Activated CD8-positive, alpha-beta T cell treated with anti-CD3 and anti-CD28 coated beads for 36 hours (primary cell): Measurements from ENCODE around the gene FRZB. TPM values are rescaled to one million over a fixed set of nuclear protein-coding genes. Genes with fewer than 3 reads are reported as not detected.

Experiments
- ATAC-seq: fragments of 200-7000 bp; cut with Tn5 transposase; one replicate; pipeline ENCODE4 v1.10.0; 2021; ENCODE audit warnings: mild to moderate bottlenecking, moderate library complexity
- CTCF ChIA-PET: fragments of 350-600 bp; sonication (Branson Sonifier 250); formaldehyde crosslinking; loops from one replicate; lab custom pipeline; 2021; ENCODE audit warnings: antibody characterized with exemption; lab: Charles Lee
- POLR2A ChIA-PET: fragments of 350-600 bp; sonication (Branson Sonifier 250); formaldehyde crosslinking; loops from one replicate; lab custom pipeline; 2021; ENCODE audit warnings: antibody characterized with exemption; lab: Charles Lee
- DNase-seq: peaks from one replicate; pipeline ENCODE4 v3.0.0-alpha.2; 2020
- H3K27ac Mint-ChIP-seq: one replicate; pipeline ENCODE4 v1.8.0; 2021; ENCODE audit warnings: mild to moderate bottlenecking, mixed read lengths
- H3K27me3 Mint-ChIP-seq: one replicate; pipeline ENCODE4 v1.8.0; 2021; ENCODE audit warnings: mixed read lengths
- H3K36me3 Mint-ChIP-seq: one replicate; pipeline ENCODE4 v1.8.0; 2021; ENCODE audit warnings: low read depth, mixed read lengths
- H3K4me1 Mint-ChIP-seq: one replicate; pipeline ENCODE4 v1.8.0; 2021; ENCODE audit warnings: low read depth, mixed read lengths
- H3K4me3 Mint-ChIP-seq: one replicate; pipeline ENCODE4 v1.8.0; 2021; ENCODE audit warnings: mild to moderate bottlenecking, moderate library complexity, mixed read lengths
- H3K9me3 Mint-ChIP-seq: one replicate; pipeline ENCODE4 v1.8.0; 2021; ENCODE audit warnings: mixed read lengths
- CTCF ChIP-seq: fragments of 200-600 bp; IDR thresholded peaks from one replicate; pipeline ENCODE4 v1.8.0; 2022; ENCODE audit warnings: antibody characterized with exemption, mild to moderate bottlenecking
- intact Hi-C: fragments of 100-400 bp; cut with micrococcal nuclease; formaldehyde crosslinking; loops from one replicate; pipeline ENCODE4 v1.10.0; 2022
- total RNA-seq, 2 experiments: library from RNA; stranded (reverse); gene quantifications; one replicate each; pipeline ENCODE4 v1.2.3, GENCODE V29; 2021

FRZB gene
- not detected for total RNA-seq

DNA sequence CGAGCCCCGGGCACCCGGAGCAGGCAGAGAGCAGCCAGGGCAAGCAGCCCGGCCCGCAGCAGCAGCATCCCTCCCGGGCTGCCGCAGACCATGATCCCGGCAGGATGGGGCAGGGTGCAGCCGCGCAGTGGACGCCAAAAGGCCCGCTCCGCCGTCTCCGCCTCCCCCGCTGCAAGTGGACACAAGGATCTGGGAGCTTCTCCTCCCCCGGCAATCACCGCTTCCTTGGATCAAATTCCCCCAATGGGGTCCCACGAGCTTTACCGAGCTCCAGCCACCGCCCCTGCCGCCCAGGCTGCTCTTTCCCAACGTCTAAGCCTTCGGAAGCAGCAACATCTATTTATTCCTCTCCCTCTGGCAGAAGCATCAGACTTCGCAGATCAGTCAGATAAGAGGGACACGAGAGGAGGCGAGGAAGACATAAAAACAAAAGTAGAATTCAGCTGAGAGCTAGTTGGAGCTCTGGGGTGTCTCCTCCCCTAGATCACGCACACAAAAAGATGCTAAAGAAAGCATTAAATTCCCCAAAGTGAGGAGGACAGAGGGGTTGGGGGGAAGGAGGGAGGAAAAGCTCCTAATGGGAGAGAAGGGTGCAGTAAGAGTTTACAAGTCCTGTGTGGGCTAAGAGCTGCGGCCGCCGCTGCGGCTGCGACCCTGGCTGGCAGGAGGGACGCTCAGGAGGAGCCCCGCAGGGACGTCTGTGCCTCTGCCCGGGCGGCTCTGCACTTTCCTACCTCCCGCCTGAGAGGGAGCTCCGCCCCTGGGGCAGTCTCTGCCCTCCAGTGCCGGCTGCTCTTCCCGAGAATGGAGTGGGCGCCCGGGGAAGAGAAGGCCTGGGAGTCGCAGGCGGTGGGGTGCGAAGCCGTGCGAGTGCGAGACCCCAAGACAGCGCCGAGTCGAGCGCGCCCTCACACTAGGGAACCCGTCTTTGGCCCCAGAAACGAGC is at the start of gene FRZB:
FRZB (minus strand) TSS at position 177 of the 946 bp plus-strand sequence; CDS start at position 92, 85 bp downstream.
- H3K27me3 Mint-ChIP-seq: peaks cover 51% of the 10 kb centered on the region
- H3K9me3 Mint-ChIP-seq: no peaks in the 10 kb centered on the region
- POLR2A ChIA-PET: interaction anchor here (0.7 kb wide), 1 partner anchor 12 kb away, joined by 3 read pairs; no protein-coding TSS in a partner anchor
- H3K36me3 Mint-ChIP-seq: no peaks in the 10 kb centered on the region
- H3K4me1 Mint-ChIP-seq: peaks cover 11% of the 10 kb centered on the region
- intact Hi-C loops: no loop called here
- H3K4me3 Mint-ChIP-seq: peak within 1 kb of the TSS; percentile 32
- peak; percentile 24 for ATAC-seq
- no peak for TF ChIP-seq CTCF
- H3K27ac Mint-ChIP-seq: no peak within 1 kb of the TSS
- peak; percentile 4 for DNase-seq
- CTCF ChIA-PET: interaction anchor here (1.1 to 1.4 kb wide), 2 partner anchors 26 to 82 kb away, joined by 3 read pairs; no protein-coding TSS in a partner anchor

DNA sequence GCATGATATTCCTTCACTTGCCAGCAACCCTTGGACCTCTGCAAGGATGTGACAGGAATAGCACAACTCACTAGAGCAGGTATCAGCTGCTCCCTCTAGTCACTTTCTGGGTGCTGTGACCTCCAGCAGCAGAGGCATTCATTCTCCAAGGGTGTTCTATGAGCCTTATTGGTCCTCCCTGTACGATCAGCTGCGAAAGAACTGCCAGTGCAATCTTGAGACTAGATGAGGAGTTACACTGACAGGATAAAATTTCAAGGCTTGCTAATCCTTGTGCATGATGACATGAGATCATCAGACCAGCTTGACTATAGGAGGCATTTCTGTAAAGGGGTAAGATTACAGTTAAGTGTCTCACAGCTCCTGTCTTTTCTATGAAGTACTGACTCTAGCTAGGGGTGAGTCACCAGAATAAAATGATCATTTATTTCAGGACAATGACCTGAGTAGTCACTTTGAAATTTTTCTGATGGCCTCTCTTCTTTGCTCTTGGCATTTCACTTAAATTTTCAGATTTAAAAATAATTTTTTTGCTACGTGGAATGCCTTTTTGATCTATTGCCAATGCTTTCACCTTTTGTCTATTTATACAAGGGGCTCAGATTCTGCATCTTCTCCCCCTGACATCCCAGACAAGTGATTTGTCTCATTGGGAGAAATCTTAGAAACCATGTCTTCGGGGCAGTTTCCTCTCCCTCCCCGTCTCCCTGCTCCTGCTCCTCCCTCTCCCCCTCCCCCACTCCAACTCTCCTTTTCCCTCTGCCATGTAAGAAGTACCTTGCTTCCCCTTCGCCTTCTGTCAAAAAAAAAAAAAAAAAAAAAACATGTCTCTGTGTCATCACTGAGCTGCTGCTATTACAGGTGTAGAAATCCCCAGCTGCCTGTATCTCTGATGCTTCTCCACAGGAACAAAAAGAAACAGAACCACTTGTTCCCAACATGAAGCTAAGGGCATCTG is 49.2 kb upstream of the FRZB start:
- CTCF ChIA-PET: interaction anchor here (1.1 kb wide), 1 partner anchor 20 kb away, joined by 3 read pairs; no protein-coding TSS in a partner anchor

DNA sequence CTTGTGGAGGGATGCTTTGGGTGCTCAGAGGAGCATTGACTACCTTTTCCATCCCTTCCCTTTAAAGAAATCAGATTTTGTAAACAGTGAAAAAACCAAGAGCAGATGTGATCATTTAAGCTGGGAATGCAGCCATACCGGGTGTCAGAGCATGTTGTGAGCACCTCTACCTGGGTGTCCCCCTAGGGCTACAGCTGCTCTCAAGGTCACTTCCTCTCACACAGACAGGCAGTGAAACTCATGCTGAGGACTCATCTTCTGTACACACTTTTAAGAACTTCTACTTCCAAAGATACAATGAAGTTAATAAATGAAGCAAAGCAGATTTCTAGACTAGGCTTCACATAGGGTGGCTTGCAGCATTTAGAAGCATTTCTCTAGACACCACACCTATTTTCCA is 48.4 kb upstream of the FRZB start:
- Mint-ChIP-seq H3K4me3 (no peak overlapping the region), H3K4me1 (no peaks in the 10 kb centered on the region), H3K27me3 (peaks cover 7% of the 10 kb centered on the region), H3K9me3 (no peaks in the 10 kb centered on the region), H3K36me3 (no peaks in the 10 kb centered on the region), H3K27ac (no peak overlapping the region)
- ATAC-seq (no peak), DNase-seq (no peak)
- ChIA-PET POLR2A (interaction anchor here (0.6 kb wide), 1 partner anchor 1968 kb away, joined by 3 read pairs; no protein-coding TSS in a partner anchor), CTCF (no interaction called here)
- TF ChIP-seq CTCF: no peak
- intact Hi-C loops: no loop called here

More for the DNA sequence above, 49.2 kb upstream of the FRZB start:
- POLR2A ChIA-PET: interaction anchor here (0.6 to 0.8 kb wide), 2 partner anchors 58 to 1969 kb away, joined by 3 read pairs; no protein-coding TSS in a partner anchor
- Mint-ChIP-seq H3K27ac (no peak overlapping the region), H3K4me1 (no peaks in the 10 kb centered on the region), H3K4me3 (no peak overlapping the region), H3K9me3 (no peaks in the 10 kb centered on the region), H3K27me3 (peaks cover 7% of the 10 kb centered on the region), H3K36me3 (no peaks in the 10 kb centered on the region)
- no peak for ATAC-seq
- DNase-seq: no peak
- intact Hi-C loops: no loop called here
- no peak for TF ChIP-seq CTCF

- Mint-ChIP-seq H3K36me3 (no peaks in the 10 kb centered on the region), H3K27ac (no peak overlapping the region), H3K4me1 (no peaks in the 10 kb centered on the region), H3K27me3 (peaks cover 7% of the 10 kb centered on the region), H3K4me3 (no peak overlapping the region), H3K9me3 (no peaks in the 10 kb centered on the region)
- ChIA-PET CTCF (no interaction called here), POLR2A (no interaction called here)
- DNase-seq: no peak
- intact Hi-C loops: no loop called here
- no peak for ATAC-seq
- TF ChIP-seq CTCF: no peak
Observed at GRCh38 chr2:182913064-182913463, 46.6 kb upstream of the FRZB start.
